Measurements from ENCODE around the gene RAP1GAP. TPM values are rescaled to one million over a fixed set of nuclear protein-coding genes. Genes with fewer than 3 reads are reported as not detected.
"Not testable (repeated sequence)": the region's sequence is repeated elsewhere in the genome, so short reads cannot be mapped to it uniquely, and the experiment has no call there.

RAP1GAP gene
- total RNA-seq, 1 experiment from 2014 or later = 30.2 TPM

DNA sequence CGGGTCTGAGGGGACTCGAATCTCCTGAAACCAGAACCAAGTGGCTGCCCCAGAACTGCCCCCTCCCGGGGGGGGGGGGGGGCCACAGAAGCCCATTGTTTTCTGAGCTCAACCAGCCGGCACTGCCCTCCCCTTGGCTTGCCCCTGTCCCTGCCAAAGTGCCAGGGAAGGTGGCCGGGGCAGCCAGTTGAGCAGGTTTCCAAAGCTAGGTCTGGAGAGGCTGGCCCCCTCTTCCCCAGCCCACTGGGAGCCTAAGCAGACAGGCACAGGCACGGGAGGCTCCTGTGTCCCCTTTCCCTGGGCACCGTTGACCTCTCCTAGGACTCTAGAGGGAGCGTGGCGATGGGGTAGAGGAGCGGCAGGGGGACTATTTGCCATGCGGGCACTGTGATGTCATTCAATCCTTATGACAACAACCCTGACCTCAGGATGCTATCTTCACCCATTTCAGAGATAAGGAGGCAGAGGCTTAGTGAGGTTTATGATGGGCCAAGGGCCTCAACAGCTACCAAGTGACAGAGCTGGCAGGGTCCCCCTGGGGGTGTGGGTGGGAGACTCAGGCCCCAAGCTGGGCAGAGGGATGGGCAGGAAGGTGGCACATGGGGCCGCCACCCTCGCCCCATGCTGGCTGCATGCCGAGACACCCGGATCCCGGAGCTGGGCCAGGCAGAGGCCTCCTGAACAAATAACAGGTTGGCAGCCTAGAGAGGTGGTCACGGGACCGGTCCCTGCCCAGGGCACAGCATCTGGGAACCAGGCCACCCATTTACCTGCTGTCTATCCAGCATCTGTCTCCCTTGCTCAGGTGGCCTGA lies 35.0 kb downstream of the RAP1GAP start:
- intact Hi-C loops (cut with micrococcal nuclease; ENCODE audit: unreplicated experiment) = loop anchor here (1.0 to 10.0 kb wide), 2 partner anchors 8 to 1869 kb away; no protein-coding TSS in a partner anchor
- no peaks in the 10 kb centered on the region for H3K9me3 ChIP-seq (ENCODE audit: insufficient read depth, low read depth)
- H3K4me2 ChIP-seq = peak overlapping the region; percentile 56
- no peak overlapping the region for H3K4me3 ChIP-seq
- TF ChIP-seq EZH2 (IDR thresholded peaks at IDR 0.05; ENCODE audit: low read depth) (no peak), CTCF (conservative IDR thresholded peaks at IDR 0.05) (no peak)
- no peaks in the 10 kb centered on the region for H3K9me2 ChIP-seq (ENCODE audit: insufficient read depth)
- peak; percentile 51 to 79 for DNase-seq
- no peaks in the 10 kb centered on the region for H3K79me2 ChIP-seq (ENCODE audit: low read depth)
- H3K27me3 ChIP-seq (ENCODE audit: insufficient read depth, low read depth) = no peaks in the 10 kb centered on the region
- CTCF ChIA-PET = interaction anchor here (0.7 kb wide), 1 partner anchor 14 kb away, joined by 4 read pairs; no protein-coding TSS in a partner anchor
- no TSS peak for BruUV-seq (replicated peaks)
- H3F3A ChIP-seq (ENCODE audit: insufficient read depth, low read depth) = peaks cover 33% of the 10 kb centered on the region
- H3K4me1 ChIP-seq (replicated peaks; ENCODE audit: insufficient read depth) = peaks cover 88% of the 10 kb centered on the region
- H4K20me1 ChIP-seq (ENCODE audit: insufficient read depth) = no peaks in the 10 kb centered on the region
- H2AFZ ChIP-seq = no peak overlapping the region
- POLR2A ChIA-PET (ENCODE audit: unreplicated experiment) = interaction anchor here (0.6 to 0.7 kb wide), 3 partner anchors 9 to 45 kb away, joined by 3 to 11 read pairs (median 4); no protein-coding TSS in a partner anchor
- H3K36me3 ChIP-seq (ENCODE audit: low read depth) = no peaks in the 10 kb centered on the region
- H3K27ac ChIP-seq = peak overlapping the region; percentile 77

GRCh38 chr1:21633141-21633755 lies 35.9 kb downstream of the RAP1GAP start:
- Histone ChIP-seq H3K4me1 (replicated peaks; ENCODE audit: insufficient read depth) (peaks cover 91% of the 10 kb centered on the region), H3F3A (ENCODE audit: insufficient read depth, low read depth) (peaks cover 34% of the 10 kb centered on the region), H3K79me2 (ENCODE audit: low read depth) (no peaks in the 10 kb centered on the region), H3K9me2 (ENCODE audit: insufficient read depth) (no peaks in the 10 kb centered on the region), H3K27ac (peak overlapping the region; percentile 77), H3K9me3 (ENCODE audit: insufficient read depth, low read depth) (no peaks in the 10 kb centered on the region), H3K36me3 (ENCODE audit: low read depth) (no peaks in the 10 kb centered on the region), H3K27me3 (ENCODE audit: insufficient read depth, low read depth) (no peaks in the 10 kb centered on the region), H3K4me3 (no peak overlapping the region), H4K20me1 (ENCODE audit: insufficient read depth) (no peaks in the 10 kb centered on the region), H2AFZ (no peak overlapping the region), H3K4me2 (peak overlapping the region; percentile 56)
- POLR2A ChIA-PET (ENCODE audit: unreplicated experiment) = interaction anchor here (0.6 kb wide), 1 partner anchor 44 kb away, joined by 4 read pairs; no protein-coding TSS in a partner anchor
- TF ChIP-seq EZH2 (IDR thresholded peaks at IDR 0.05; ENCODE audit: low read depth) (no peak), CTCF (conservative IDR thresholded peaks at IDR 0.05) (no peak)
- BruUV-seq (replicated peaks) = no TSS peak
- CTCF ChIA-PET = no interaction called here
- intact Hi-C loops (cut with micrococcal nuclease; ENCODE audit: unreplicated experiment) = loop anchor here (10.0 kb wide), 1 partner anchor 1868 kb away; no protein-coding TSS in a partner anchor
- no peak for DNase-seq

DNA sequence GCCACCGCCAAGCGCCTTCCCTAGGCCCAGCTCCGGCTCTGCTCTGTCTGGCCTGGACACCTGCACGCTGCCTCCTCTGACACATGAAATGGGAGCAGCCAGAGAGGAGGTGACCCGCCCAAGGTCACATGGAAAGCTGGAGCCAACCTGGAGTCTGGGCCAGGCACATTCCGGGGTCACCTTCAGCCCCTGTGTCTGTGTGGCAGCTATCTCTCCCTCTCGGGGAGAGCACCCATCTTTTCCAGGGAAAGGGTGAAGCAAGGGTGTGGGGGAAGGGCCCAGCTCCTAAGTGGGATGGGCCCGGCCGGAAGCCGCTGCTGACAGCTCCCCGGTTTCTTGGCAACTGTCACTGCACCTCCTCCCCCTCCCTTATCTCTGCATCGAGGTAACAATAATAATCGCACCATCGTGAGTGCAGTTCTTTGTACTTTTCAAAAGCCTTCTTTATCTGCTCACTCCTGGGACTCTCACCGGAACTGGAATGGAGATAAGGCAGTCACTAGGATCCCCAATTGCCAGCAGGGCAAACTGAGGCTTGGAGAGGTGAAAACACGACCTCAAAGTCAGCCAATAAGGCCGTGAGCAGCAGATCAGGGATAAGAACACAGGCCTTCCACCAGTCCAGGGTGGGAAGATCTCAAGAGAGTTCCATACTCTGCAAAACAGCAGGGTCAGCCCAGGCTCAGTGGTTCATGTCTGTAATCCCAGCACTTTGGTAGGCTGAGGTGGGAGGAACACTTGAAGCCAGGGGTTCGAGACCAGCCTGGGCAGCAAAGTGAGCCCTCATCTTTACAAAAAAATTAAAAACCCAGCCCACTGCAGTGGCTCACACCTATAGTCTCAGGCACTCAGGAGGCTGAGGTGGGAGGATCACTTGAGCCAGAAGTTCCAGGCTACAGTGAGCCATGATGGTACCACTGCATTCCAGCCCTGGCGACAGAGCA lies 36.9 kb downstream of the RAP1GAP start:
- H3K4me1 ChIP-seq (replicated peaks; ENCODE audit: insufficient read depth) = peaks cover 90% of the 10 kb centered on the region
- peaks cover 39% of the 10 kb centered on the region for H3F3A ChIP-seq (ENCODE audit: insufficient read depth, low read depth)
- H3K36me3 ChIP-seq (ENCODE audit: low read depth) = no peaks in the 10 kb centered on the region
- intact Hi-C loops (cut with micrococcal nuclease; ENCODE audit: unreplicated experiment) = loop anchor here (10.0 kb wide), 1 partner anchor 1867 kb away; no protein-coding TSS in a partner anchor
- peak overlapping the region; percentile 56 for H3K27ac ChIP-seq
- ChIA-PET POLR2A (ENCODE audit: unreplicated experiment) (interaction anchor here (0.6 kb wide), 1 partner anchor 308 kb away, joined by 26 read pairs; no protein-coding TSS in a partner anchor), CTCF (no interaction called here)
- no peak overlapping the region for H3K4me3 ChIP-seq
- peak in 1 of 2 experiments; percentile 58 for DNase-seq
- TF ChIP-seq CTCF (conservative IDR thresholded peaks at IDR 0.05) (no peak), EZH2 (IDR thresholded peaks at IDR 0.05; ENCODE audit: low read depth) (no peak)
- peak overlapping the region; percentile 61 for H3K4me2 ChIP-seq
- BruUV-seq (replicated peaks) = no TSS peak
- no peak overlapping the region for H2AFZ ChIP-seq
- H3K27me3 ChIP-seq (ENCODE audit: insufficient read depth, low read depth) = no peaks in the 10 kb centered on the region
- H4K20me1 ChIP-seq (ENCODE audit: insufficient read depth) = no peaks in the 10 kb centered on the region
- H3K79me2 ChIP-seq (ENCODE audit: low read depth) = no peaks in the 10 kb centered on the region
- no peaks in the 10 kb centered on the region for H3K9me2 ChIP-seq (ENCODE audit: insufficient read depth)
- no peaks in the 10 kb centered on the region for H3K9me3 ChIP-seq (ENCODE audit: insufficient read depth, low read depth)

- CTCF ChIA-PET, H2AFZ ChIP-seq: not testable (repeated sequence)
Measured at GRCh38 chr1:21631590-21631943, 37.6 kb downstream of the RAP1GAP start.

More at GRCh38 chr1:21631590-21631943, 37.6 kb downstream of the RAP1GAP start:
- BruUV-seq (replicated peaks); DNase-seq; H3K36me3 ChIP-seq (ENCODE audit: low read depth); H3K27me3 ChIP-seq (ENCODE audit: insufficient read depth, low read depth); H3K9me2 ChIP-seq (ENCODE audit: insufficient read depth); H4K20me1 ChIP-seq (ENCODE audit: insufficient read depth); H3K4me3 ChIP-seq; H3K79me2 ChIP-seq (ENCODE audit: low read depth); H3K9me3 ChIP-seq (ENCODE audit: insufficient read depth, low read depth): not testable (repeated sequence)
- Histone ChIP-seq H3K4me1 (replicated peaks; ENCODE audit: insufficient read depth) (peaks cover 90% of the 10 kb centered on the region), H3K4me2 (peak overlapping the region; percentile 61), H3K27ac (peak overlapping the region; percentile 56), H3F3A (ENCODE audit: insufficient read depth, low read depth) (peaks cover 40% of the 10 kb centered on the region)
- intact Hi-C loops (cut with micrococcal nuclease; ENCODE audit: unreplicated experiment) = loop anchor here (10.0 kb wide), 1 partner anchor 1867 kb away; no protein-coding TSS in a partner anchor
- POLR2A ChIA-PET (ENCODE audit: unreplicated experiment) = interaction anchor here (0.6 kb wide), 1 partner anchor 307 kb away, joined by 26 read pairs; no protein-coding TSS in a partner anchor

All from PC-9 (cell line).